Nephron progenitor cell (in vitro differentiated cells): Measurements from ENCODE around the gene PLCB2.

Experiments used
- DNase-seq: peaks from one replicate; pipeline ENCODE4 v3.0.0; 2021
- H3K27ac Mint-ChIP-seq: 2 replicates; pipeline ENCODE4 v1.8.0; 2021; ENCODE audit warnings: mild to moderate bottlenecking, moderate library complexity, mixed read lengths
- H3K27me3 Mint-ChIP-seq: 2 replicates; pipeline ENCODE4 v1.8.0; 2021; ENCODE audit warnings: mild to moderate bottlenecking, low read depth, mixed read lengths; ENCODE audit not compliant: poor library complexity
- H3K36me3 Mint-ChIP-seq: 2 replicates; pipeline ENCODE4 v1.8.0; 2021; ENCODE audit warnings: low read depth, mixed read lengths
- H3K4me1 Mint-ChIP-seq: 2 replicates; pipeline ENCODE4 v1.8.0; 2021; ENCODE audit warnings: mixed read lengths
- H3K4me3 Mint-ChIP-seq: 2 replicates; pipeline ENCODE4 v1.8.0; 2021; ENCODE audit warnings: mild to moderate bottlenecking, moderate library complexity, mixed read lengths
- H3K9me3 Mint-ChIP-seq: 2 replicates; pipeline ENCODE4 v1.8.0; 2021; ENCODE audit warnings: mild to moderate bottlenecking, moderate library complexity, mixed read lengths
- TF ChIP-seq, protein P1 (sequence below): fragments of 200-600 bp; sonication (generic); IDR thresholded peaks from 2 replicates; pipeline ENCODE4 v1.5.0; 2021; ENCODE audit warnings: antibody characterized with exemption

Gene PLCB2

DNA sequence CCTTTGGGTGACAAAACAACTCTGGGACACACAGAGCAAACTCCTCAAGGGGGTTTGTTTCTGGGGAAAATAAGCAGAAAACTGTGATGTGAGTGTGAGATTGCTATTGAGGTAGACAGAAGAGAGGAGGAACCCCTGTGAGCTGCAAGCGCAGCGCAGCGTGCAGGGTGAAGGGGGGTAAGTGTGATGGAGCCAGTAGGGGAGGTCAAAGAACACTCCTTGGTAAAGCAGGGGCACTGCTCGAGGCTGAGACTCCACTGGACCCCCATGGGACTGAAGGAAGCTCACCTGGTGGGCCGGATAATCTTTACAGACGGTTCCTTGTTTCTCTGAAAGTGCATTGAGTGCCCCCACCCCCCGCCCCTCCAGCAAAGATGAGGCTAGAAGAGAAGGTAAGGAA lies 23.3 kb upstream of the PLCB2 start:
- DNase-seq: no peak
- Mint-ChIP-seq H3K27me3 (peaks cover 28% of the 10 kb centered on the region), H3K9me3 (no peaks in the 10 kb centered on the region), H3K36me3 (peaks cover 11% of the 10 kb centered on the region), H3K4me3 (no peak overlapping the region), H3K4me1 (peaks cover 64% of the 10 kb centered on the region), H3K27ac (no peak overlapping the region)
- TF ChIP-seq, protein P1, sequence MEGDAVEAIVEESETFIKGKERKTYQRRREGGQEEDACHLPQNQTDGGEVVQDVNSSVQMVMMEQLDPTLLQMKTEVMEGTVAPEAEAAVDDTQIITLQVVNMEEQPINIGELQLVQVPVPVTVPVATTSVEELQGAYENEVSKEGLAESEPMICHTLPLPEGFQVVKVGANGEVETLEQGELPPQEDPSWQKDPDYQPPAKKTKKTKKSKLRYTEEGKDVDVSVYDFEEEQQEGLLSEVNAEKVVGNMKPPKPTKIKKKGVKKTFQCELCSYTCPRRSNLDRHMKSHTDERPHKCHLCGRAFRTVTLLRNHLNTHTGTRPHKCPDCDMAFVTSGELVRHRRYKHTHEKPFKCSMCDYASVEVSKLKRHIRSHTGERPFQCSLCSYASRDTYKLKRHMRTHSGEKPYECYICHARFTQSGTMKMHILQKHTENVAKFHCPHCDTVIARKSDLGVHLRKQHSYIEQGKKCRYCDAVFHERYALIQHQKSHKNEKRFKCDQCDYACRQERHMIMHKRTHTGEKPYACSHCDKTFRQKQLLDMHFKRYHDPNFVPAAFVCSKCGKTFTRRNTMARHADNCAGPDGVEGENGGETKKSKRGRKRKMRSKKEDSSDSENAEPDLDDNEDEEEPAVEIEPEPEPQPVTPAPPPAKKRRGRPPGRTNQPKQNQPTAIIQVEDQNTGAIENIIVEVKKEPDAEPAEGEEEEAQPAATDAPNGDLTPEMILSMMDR: no peak

DNA sequence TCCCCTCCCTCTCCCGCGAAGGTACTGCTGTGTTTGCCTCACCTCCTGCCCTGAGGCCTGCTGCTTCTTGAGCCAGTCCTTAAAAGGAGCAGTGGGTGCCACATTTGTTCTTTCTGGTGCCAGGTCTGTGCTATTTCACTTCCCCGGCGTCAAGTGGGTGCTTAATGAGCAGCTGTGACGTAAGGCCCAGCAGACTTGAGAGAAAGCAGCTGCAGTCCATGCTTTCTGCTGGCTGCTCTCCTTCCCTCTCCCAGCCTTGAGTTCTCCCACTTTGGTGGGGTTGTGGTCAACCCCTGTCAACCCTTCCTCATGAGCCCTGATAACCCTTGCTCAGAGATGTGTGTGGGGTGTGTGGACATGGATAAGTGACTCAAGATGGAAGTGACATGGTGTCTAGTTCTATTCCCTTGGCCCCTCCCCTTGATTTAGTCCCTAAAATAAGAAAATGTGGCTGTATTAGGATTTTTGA lies 22.7 kb upstream of the PLCB2 start:
- Mint-ChIP-seq H3K27ac (no peak overlapping the region), H3K4me3 (no peak overlapping the region), H3K4me1 (peaks cover 62% of the 10 kb centered on the region), H3K9me3 (no peaks in the 10 kb centered on the region), H3K27me3 (peaks cover 28% of the 10 kb centered on the region), H3K36me3 (peaks cover 14% of the 10 kb centered on the region)
- TF ChIP-seq, protein P1: no peak
- DNase-seq: no peak

DNA sequence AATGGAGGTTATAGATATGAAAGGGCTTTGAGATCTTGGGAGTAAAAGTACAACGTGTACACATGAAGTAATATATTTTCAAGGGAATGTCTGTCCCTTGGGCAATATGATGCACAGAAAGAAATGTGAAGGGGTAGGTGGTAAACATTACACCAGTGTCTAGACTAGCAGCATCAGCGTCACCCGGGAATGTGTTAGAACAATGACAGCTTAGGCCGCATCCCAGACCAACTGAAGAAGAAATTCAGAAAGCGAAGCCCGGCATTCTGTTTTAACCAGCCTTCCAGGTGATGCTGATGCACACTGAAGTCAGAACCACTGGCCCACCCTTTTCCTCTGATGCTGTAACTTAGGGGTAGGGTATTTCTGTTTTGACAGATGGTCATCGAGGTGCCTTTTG lies 22.1 kb upstream of the PLCB2 start:
- DNase-seq: no peak
- Mint-ChIP-seq H3K4me3 (no peak overlapping the region), H3K27ac (no peak overlapping the region), H3K27me3 (peaks cover 34% of the 10 kb centered on the region), H3K36me3 (peaks cover 18% of the 10 kb centered on the region), H3K9me3 (no peaks in the 10 kb centered on the region), H3K4me1 (peaks cover 68% of the 10 kb centered on the region)
- TF ChIP-seq, protein P1: no peak

DNA sequence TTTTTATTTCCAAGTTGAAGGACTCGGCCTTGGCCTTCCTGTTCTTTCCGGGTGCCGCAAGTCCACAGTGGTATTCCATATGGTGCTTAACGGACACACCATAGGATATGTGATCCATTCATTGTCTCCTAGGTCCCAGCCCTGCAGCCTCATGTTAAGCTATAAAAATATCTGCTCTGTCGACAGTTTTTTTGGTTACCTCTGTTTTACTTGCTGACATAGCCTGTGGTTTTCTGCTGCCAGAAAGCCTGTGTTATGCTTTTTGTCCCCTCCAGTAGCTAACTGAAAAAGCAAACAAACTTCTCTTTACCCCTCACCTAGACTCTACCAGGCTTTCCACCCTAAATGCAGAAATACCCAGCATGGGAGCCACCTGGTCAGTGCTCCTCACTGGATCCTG lies 21.0 kb upstream of the PLCB2 start:
- TF ChIP-seq, protein P1: no peak
- H3K4me3 Mint-ChIP-seq: no peak overlapping the region
- H3K9me3 Mint-ChIP-seq: no peaks in the 10 kb centered on the region
- no peak for DNase-seq
- H3K36me3 Mint-ChIP-seq: peaks cover 18% of the 10 kb centered on the region
- H3K4me1 Mint-ChIP-seq: peaks cover 62% of the 10 kb centered on the region
- H3K27ac Mint-ChIP-seq: no peak overlapping the region
- peaks cover 37% of the 10 kb centered on the region for H3K27me3 Mint-ChIP-seq

DNA sequence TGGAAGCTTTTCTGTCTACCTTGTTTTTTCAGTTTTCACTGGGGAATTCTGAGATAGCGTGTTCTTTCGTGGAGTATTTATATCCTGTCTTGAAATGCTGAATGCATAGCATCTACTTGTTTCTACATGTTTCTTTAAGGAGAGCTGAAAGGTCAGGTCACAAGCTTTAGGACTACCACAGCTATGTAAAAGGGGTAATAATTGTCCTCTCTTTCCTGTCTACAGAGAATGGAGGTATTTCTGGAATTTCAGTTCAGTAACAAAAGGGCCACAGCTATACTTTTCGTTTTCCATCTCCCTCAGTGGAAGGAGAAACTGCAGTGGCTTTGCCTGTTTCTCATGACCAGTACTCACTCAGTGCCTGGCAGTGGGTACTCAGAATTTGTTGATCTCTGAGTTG lies 20.4 kb upstream of the PLCB2 start:
- Mint-ChIP-seq H3K9me3 (no peaks in the 10 kb centered on the region), H3K36me3 (peaks cover 18% of the 10 kb centered on the region), H3K27ac (no peak overlapping the region), H3K27me3 (peaks cover 39% of the 10 kb centered on the region), H3K4me3 (peak overlapping the region; percentile 29), H3K4me1 (peaks cover 58% of the 10 kb centered on the region)
- TF ChIP-seq, protein P1: no peak
- no peak for DNase-seq

DNA sequence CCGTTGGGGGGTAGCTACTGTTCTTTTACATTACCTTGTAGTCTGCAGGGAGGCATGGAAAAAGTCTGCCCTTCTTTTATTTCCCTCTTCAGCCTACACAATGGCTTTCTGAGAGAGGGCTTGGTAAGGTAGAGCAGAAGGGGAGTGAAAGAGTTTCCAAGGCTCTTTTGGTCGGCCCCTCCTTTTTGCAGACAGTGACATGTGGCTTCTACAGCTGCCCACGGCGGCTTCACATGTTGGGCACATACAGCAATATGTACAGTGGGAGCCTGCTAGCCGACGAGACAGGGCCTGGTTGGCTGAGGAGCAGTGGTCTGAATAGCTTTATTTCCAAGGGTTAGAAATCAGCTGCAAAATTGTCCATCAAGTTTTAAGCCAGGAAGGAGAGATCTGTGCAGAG lies 19.7 kb upstream of the PLCB2 start:
- Mint-ChIP-seq H3K27ac (no peak overlapping the region), H3K4me1 (peaks cover 60% of the 10 kb centered on the region), H3K4me3 (no peak overlapping the region), H3K27me3 (peaks cover 46% of the 10 kb centered on the region), H3K9me3 (no peaks in the 10 kb centered on the region), H3K36me3 (peaks cover 18% of the 10 kb centered on the region)
- DNase-seq: no peak
- TF ChIP-seq, protein P1: no peak
